Keratinocyte (primary cell): ENCODE results near the gene OGDHL. TPM values are rescaled to one million over a fixed set of nuclear protein-coding genes. Genes with fewer than 3 reads are reported as not detected.
"Not testable (repeated sequence)": the region's sequence is repeated elsewhere in the genome, so short reads cannot be mapped to it uniquely, and the experiment has no call there.

Source experiments
- DNase-seq: peaks from one replicate; pipeline ENCODE4 v3.0.0-alpha.2; 2011; ENCODE audit warnings: low read depth, missing footprints, low spot score
- FAIRE-seq: peaks from 2 replicates; lab custom pipeline; 2011; peaks lifted over from hg19 to GRCh38; lab: Jason Lieb, UNC
- H2AFZ ChIP-seq: 2 replicates; pipeline ENCODE4 v1.6.0; 2012; ENCODE audit warnings: low read length, control low read depth, inconsistent platforms; ENCODE audit not compliant: control insufficient read depth
- H3K27ac ChIP-seq: 2 replicates; pipeline ENCODE4 v1.5.1; 2011; ENCODE audit warnings: low read length; ENCODE audit not compliant: control insufficient read depth, insufficient read depth
- H3K27me3 ChIP-seq: 3 replicates; pipeline ENCODE4 v1.6.0; 2011; ENCODE audit warnings: low read length; ENCODE audit not compliant: control insufficient read depth, insufficient read depth; ENCODE audit errors: extremely low read depth
- H3K36me3 ChIP-seq, 2 experiments: 2 replicates in 1 of 2; 3 replicates in 1 of 2; pipeline ENCODE4 v1.5.1; 2011; ENCODE audit warnings: low read length in 2 of 2, mild to moderate bottlenecking in 1 of 2; ENCODE audit not compliant: control insufficient read depth in 2 of 2, insufficient read depth in 2 of 2; ENCODE audit errors: extremely low read depth in 1 of 2
- H3K4me1 ChIP-seq: 3 replicates; pipeline ENCODE4 v1.5.1; 2011; ENCODE audit warnings: low read length; ENCODE audit not compliant: control insufficient read depth, insufficient read depth; ENCODE audit errors: extremely low read depth
- H3K4me2 ChIP-seq: 3 replicates; pipeline ENCODE4 v1.6.0; 2011; ENCODE audit warnings: low read depth, low read length; ENCODE audit not compliant: control insufficient read depth, insufficient read depth; ENCODE audit errors: extremely low read depth
- H3K4me3 ChIP-seq, 3 experiments: fragments of 200-600 bp in 1 of 3; sonication (generic) in 1 of 3; 2 replicates in 2 of 3; 3 replicates in 1 of 3; pipeline ENCODE4 v1.5.1; 2011 to 2016; ENCODE audit warnings: low read length in 3 of 3, mild to moderate bottlenecking in 3 of 3, control low read depth in 2 of 3, inconsistent platforms in 1 of 3, low read depth in 1 of 3, mixed read lengths in 1 of 3, mixed run types in 1 of 3, moderate library complexity in 1 of 3; ENCODE audit not compliant: control insufficient read depth in 2 of 3, insufficient read depth in 2 of 3; ENCODE audit errors: extremely low read depth in 1 of 3
- H3K79me2 ChIP-seq: 2 replicates; pipeline ENCODE4 v1.6.0; 2012; ENCODE audit warnings: low read length; ENCODE audit not compliant: control insufficient read depth, insufficient read depth
- H3K9ac ChIP-seq: 3 replicates; pipeline ENCODE4 v1.6.0; 2011; ENCODE audit warnings: low read length; ENCODE audit not compliant: control insufficient read depth, insufficient read depth; ENCODE audit errors: extremely low read depth
- H3K9me1 ChIP-seq: 3 replicates; pipeline ENCODE4 v1.6.0; 2011; ENCODE audit warnings: low read length; ENCODE audit not compliant: control insufficient read depth, insufficient read depth; ENCODE audit errors: extremely low read depth
- H3K9me3 ChIP-seq: 2 replicates; pipeline ENCODE4 v1.5.1; 2012; ENCODE audit warnings: low read depth, low read length; ENCODE audit not compliant: control insufficient read depth
- H4K20me1 ChIP-seq: 3 replicates; pipeline ENCODE4 v1.6.0; 2011; ENCODE audit warnings: low read length; ENCODE audit not compliant: control insufficient read depth, insufficient read depth; ENCODE audit errors: extremely low read depth
- CTCF ChIP-seq, 3 experiments: IDR thresholded peaks in 1 of 3; conservative IDR thresholded peaks in 1 of 3; optimal IDR thresholded peaks in 1 of 3; 2 replicates in 2 of 3; 3 replicates in 1 of 3; pipeline versions ENCODE3 to v1.5.1; 2011; ENCODE audit warnings: low read length in 3 of 3, mild to moderate bottlenecking in 3 of 3, moderate library complexity in 2 of 3, control low read depth in 1 of 3, inconsistent platforms in 1 of 3; ENCODE audit not compliant: insufficient read depth in 2 of 3; ENCODE audit errors: extremely low read depth in 1 of 3
- EZH2 ChIP-seq: IDR thresholded peaks from one replicate; pipeline ENCODE4 v1.6.1; 2012; ENCODE audit warnings: inconsistent platforms, mild to moderate bottlenecking, low read length, moderate library complexity
- dilution Hi-C: fragments of 300-500 bp; cut with MboI; formaldehyde crosslinking; loops from one replicate; pipeline ENCODE4 v1.7.0; 2020; ENCODE audit warnings: low sequenced_read_pairs; ENCODE audit not compliant: extremely low pct_ligation_motif_present
- polyA plus RNA-seq, 5 experiments: library from polyadenylated mRNA; depleted of rRNA in 3 of 5; stranded (reverse) in 3 of 5; stranded (forward) in 1 of 5; unstranded in 1 of 5; fragments of >200 nt; gene quantifications; 1 replicate in 1 of 5; 2 replicates in 3 of 5; 3 replicates in 1 of 5; pipeline versions ENCODE4 v1.2.1 to v1.2.3, GENCODE V29; 2011 to 2012; ENCODE audit warnings: missing spikeins in 2 of 5, low read depth in 1 of 5, low replicate concordance in 1 of 5

Gene OGDHL
- polyA plus RNA-seq, 1 donor (not counting 4 experiments of a cell fraction or from before 2014, with no cell fraction given) = 0.09 TPM

- no peak overlapping the region for H2AFZ ChIP-seq
- no peak overlapping the region for H3K4me2 ChIP-seq
- FAIRE-seq (no peak), DNase-seq (no peak)
- H3K9me3 ChIP-seq = no peaks in the 10 kb centered on the region
- no peak overlapping the region for H3K9ac ChIP-seq
- H3K36me3 ChIP-seq = no peaks in the 10 kb centered on the region
- H3K4me3 ChIP-seq = no peak overlapping the region
- TF ChIP-seq CTCF (optimal IDR thresholded peaks at IDR 0.05 in 1 of 3, IDR thresholded peaks at IDR 0.05 in 1 of 3, conservative IDR thresholded peaks at IDR 0.05 in 1 of 3; ENCODE audit: extremely low read depth in 1 of 3, insufficient read depth in 2 of 3, low read length in 3 of 3) (no peak), EZH2 (no peak)
- H3K9me1 ChIP-seq = no peaks in the 10 kb centered on the region
- H3K27ac ChIP-seq = no peak overlapping the region
- no peaks in the 10 kb centered on the region for H3K79me2 ChIP-seq
- H3K4me1 ChIP-seq = no peaks in the 10 kb centered on the region
- dilution Hi-C loops = no loop called here
- no peaks in the 10 kb centered on the region for H4K20me1 ChIP-seq
- peaks cover 20% of the 10 kb centered on the region for H3K27me3 ChIP-seq
Measured at GRCh38 chr10:49756641-49757040, 5.5 kb downstream of the OGDHL start.

- Histone ChIP-seq H3K9ac (no peak overlapping the region), H3K4me2 (no peak overlapping the region), H3K79me2 (no peaks in the 10 kb centered on the region), H3K9me1 (no peaks in the 10 kb centered on the region), H2AFZ (no peak overlapping the region), H3K4me3 (no peak overlapping the region), H3K36me3 (no peaks in the 10 kb centered on the region), H3K9me3 (no peaks in the 10 kb centered on the region), H3K27me3 (peaks cover 14% of the 10 kb centered on the region), H3K4me1 (no peaks in the 10 kb centered on the region), H4K20me1 (no peaks in the 10 kb centered on the region), H3K27ac (no peak overlapping the region)
- DNase-seq = no peak
- dilution Hi-C loops = no loop called here
- no peak for FAIRE-seq
- no peak for TF ChIP-seq CTCF (optimal IDR thresholded peaks at IDR 0.05 in 1 of 3, IDR thresholded peaks at IDR 0.05 in 1 of 3, conservative IDR thresholded peaks at IDR 0.05 in 1 of 3; ENCODE audit: extremely low read depth in 1 of 3, insufficient read depth in 2 of 3, low read length in 3 of 3)
- no peak for TF ChIP-seq EZH2
Measured at GRCh38 chr10:49756031-49756430, 6.1 kb downstream of the OGDHL start.

GRCh38 chr10:49754951-49755350, 7.2 kb downstream of the OGDHL start:
- DNase-seq, dilution Hi-C loops: not testable (repeated sequence)

More at GRCh38 chr10:49754951-49755350, 7.2 kb downstream of the OGDHL start:
- H3K4me3 ChIP-seq, H3K4me1 ChIP-seq, H3K79me2 ChIP-seq, H3K9ac ChIP-seq, H3K36me3 ChIP-seq, H3K9me3 ChIP-seq, FAIRE-seq, H3K27me3 ChIP-seq, H3K4me2 ChIP-seq, H2AFZ ChIP-seq, H4K20me1 ChIP-seq, H3K27ac ChIP-seq, H3K9me1 ChIP-seq: not testable (repeated sequence)
